Neutrophil (primary cell): Measurements from ENCODE around the gene PRKCE.

Experiments used
- H3K27ac ChIP-seq: fragments of 200-600 bp; sonication (generic); 2 replicates; pipeline ENCODE4 v1.5.1; 2016; ENCODE audit warnings: mild to moderate bottlenecking, moderate library complexity
- H3K27me3 ChIP-seq: fragments of 200-600 bp; sonication (generic); 2 replicates; pipeline ENCODE4 v1.6.0; 2016; ENCODE audit warnings: mild to moderate bottlenecking
- H3K36me3 ChIP-seq: fragments of 200-600 bp; sonication (generic); 2 replicates; pipeline ENCODE4 v1.5.1; 2017
- H3K4me1 ChIP-seq, 2 experiments: fragments of 200-600 bp in 1 of 2; sonication (generic) in 1 of 2; 1 replicate in 1 of 2; 2 replicates in 1 of 2; pipeline versions ENCODE4 v1.5.1 to v1.6.1; 2013 to 2016; ENCODE audit warnings: low read depth in 1 of 2, low read length in 1 of 2, mild to moderate bottlenecking in 1 of 2, moderate library complexity in 1 of 2; ENCODE audit not compliant: control insufficient read depth in 1 of 2, insufficient read depth in 1 of 2
- H3K4me3 ChIP-seq, 2 experiments: fragments of 200-600 bp in 1 of 2; sonication (generic) in 1 of 2; 1 replicate in 1 of 2; 2 replicates in 1 of 2; pipeline ENCODE4 v1.5.1; 2013 to 2016; ENCODE audit warnings: low read depth in 1 of 2, low read length in 1 of 2, mild to moderate bottlenecking in 1 of 2, moderate library complexity in 1 of 2
- H3K9me3 ChIP-seq: fragments of 200-600 bp; sonication (generic); 2 replicates; pipeline ENCODE4 v1.5.1; 2016
- CTCF ChIP-seq: fragments of 200-600 bp; sonication (generic); IDR thresholded peaks from 2 replicates; pipeline ENCODE4 v1.5.1; 2016; ENCODE audit warnings: antibody characterized with exemption

PRKCE gene

GRCh38 chr2:46143429-46144132, 492.1 kb downstream of the PRKCE start:
- peaks cover 4 to 10% of the 10 kb centered on the region in 2 experiments for H3K4me1 ChIP-seq
- H3K9me3 ChIP-seq, result no peaks in the 10 kb centered on the region
- no peak overlapping the region for H3K4me3 ChIP-seq
- TF ChIP-seq CTCF, result no peak
- H3K27ac ChIP-seq, result no peak overlapping the region
- H3K27me3 ChIP-seq, result no peaks in the 10 kb centered on the region
- no peaks in the 10 kb centered on the region for H3K36me3 ChIP-seq

- no peaks in the 10 kb centered on the region for H3K27me3 ChIP-seq
- no peaks in the 10 kb centered on the region for H3K36me3 ChIP-seq
- peaks cover 4 to 10% of the 10 kb centered on the region in 2 experiments for H3K4me1 ChIP-seq
- TF ChIP-seq CTCF, result no peak
- H3K27ac ChIP-seq, result no peak overlapping the region
- no peaks in the 10 kb centered on the region for H3K9me3 ChIP-seq
- H3K4me3 ChIP-seq, result no peak overlapping the region
These were observed 492.8 kb downstream of the PRKCE start for GRCh38 chr2:46144133-46144800.

- TF ChIP-seq CTCF, result no peak
- peaks cover 4 to 10% of the 10 kb centered on the region in 2 experiments for H3K4me1 ChIP-seq
- no peak overlapping the region for H3K27ac ChIP-seq
- H3K36me3 ChIP-seq, result no peaks in the 10 kb centered on the region
- no peaks in the 10 kb centered on the region for H3K9me3 ChIP-seq
- no peak overlapping the region for H3K4me3 ChIP-seq
- H3K27me3 ChIP-seq, result no peaks in the 10 kb centered on the region
These were observed 493.5 kb downstream of the PRKCE start for GRCh38 chr2:46145017-46145416.

GRCh38 chr2:46145840-46146239, 494.4 kb downstream of the PRKCE start:
- Histone ChIP-seq H3K27ac (no peak overlapping the region), H3K4me1 (peaks cover 4 to 10% of the 10 kb centered on the region in 2 experiments), H3K27me3 (no peaks in the 10 kb centered on the region), H3K4me3 (no peak overlapping the region), H3K36me3 (no peaks in the 10 kb centered on the region), H3K9me3 (no peaks in the 10 kb centered on the region)
- TF ChIP-seq CTCF, result no peak

- H3K27me3 ChIP-seq, result no peaks in the 10 kb centered on the region
- H3K36me3 ChIP-seq, result no peaks in the 10 kb centered on the region
- TF ChIP-seq CTCF, result no peak
These were observed 495.5 kb downstream of the PRKCE start for GRCh38 chr2:46146866-46147502.

More at GRCh38 chr2:46146866-46147502, 495.5 kb downstream of the PRKCE start:
- H3K4me3 ChIP-seq, result no peak overlapping the region
- no peak overlapping the region for H3K27ac ChIP-seq
- H3K4me1 ChIP-seq, result peaks cover 4 to 10% of the 10 kb centered on the region in 2 experiments
- H3K9me3 ChIP-seq, result no peaks in the 10 kb centered on the region
